GM19043 (cell line): ENCODE data around the gene DGKA.
A peak's percentile ranks its signal among the peaks of the same experiment; 100 is the strongest.
"Not testable (repeated sequence)": the region's sequence is repeated elsewhere in the genome, so short reads cannot be mapped to it uniquely, and the experiment has no call there.

Experiments used
- ATAC-seq: cut with Tn5 transposase; IDR thresholded peaks from one replicate; pipeline ENCODE4 v1.9.1; 2021; ENCODE audit warnings: low read depth; ENCODE audit not compliant: unreplicated experiment

DGKA gene

DNA sequence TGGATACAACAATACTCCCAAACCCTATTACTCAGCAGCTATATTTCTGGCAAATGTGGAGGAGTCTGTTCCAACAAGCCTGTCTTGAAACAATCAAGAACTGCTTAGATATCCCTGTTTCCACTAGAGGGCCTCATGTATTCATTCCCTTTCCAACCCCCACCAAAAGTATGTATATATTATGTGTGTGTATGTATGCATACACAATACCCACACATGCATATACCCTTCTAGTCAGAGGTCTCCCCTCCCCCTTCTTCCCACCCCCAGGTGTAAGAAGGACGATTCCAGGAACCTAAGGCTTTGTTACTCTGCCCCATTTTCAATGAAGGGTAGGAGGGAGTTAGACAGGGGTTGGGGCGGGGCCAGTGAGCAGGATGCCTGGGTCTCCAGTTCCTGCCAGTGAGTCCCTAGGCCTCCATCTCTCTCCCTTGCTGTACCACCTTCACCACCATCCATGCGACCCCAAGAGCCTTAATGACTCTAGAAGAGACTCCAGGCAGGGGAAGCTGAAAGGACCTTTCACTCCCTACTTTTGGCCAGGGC is at the start of gene DGKA:
Gene DGKA (plus strand): TSS at position 392 of the 546 bp plus-strand sequence. CDS start 5,342 bp downstream, outside the sequence.
- no peak for ATAC-seq

DNA sequence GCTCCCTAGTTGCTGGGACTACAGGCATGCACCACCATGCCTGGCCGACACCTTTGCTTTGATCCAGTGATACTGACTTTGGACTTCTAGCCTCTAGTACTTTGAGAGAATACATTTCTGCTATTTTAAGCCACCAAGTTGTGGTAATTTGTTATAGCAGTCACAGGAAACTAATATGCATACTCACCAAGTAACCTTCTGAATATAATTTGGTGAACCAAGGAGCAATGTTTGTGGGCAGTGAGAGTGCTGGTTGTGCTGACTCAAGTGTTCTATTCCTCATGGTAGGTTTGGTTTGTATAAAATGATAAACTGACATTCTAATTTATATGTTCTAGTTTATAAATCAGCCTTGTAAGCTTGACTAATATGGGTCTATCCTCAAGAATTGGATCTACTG is 45.8 kb upstream of the DGKA start:
- ATAC-seq: no peak

DNA sequence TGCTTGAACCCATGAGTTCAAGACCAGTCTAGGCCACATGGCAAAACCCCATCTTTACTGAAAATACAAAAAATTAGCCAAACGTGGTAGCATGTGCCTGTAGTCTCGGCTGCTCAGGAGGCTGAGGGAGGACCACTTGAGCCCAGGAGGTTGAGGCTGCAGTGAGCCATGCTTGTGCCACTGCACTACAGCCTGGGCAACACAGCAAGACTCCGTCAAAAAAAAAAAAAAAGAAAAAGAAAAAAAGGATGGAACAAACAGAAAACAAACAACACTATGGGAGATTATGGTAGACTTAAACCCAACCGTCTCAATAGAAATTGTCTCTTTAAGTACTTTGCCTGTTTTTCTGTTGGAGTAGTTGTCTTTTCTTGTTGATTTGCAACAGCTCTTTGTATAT is 39.7 kb upstream of the DGKA start:
- no peak for ATAC-seq

DNA sequence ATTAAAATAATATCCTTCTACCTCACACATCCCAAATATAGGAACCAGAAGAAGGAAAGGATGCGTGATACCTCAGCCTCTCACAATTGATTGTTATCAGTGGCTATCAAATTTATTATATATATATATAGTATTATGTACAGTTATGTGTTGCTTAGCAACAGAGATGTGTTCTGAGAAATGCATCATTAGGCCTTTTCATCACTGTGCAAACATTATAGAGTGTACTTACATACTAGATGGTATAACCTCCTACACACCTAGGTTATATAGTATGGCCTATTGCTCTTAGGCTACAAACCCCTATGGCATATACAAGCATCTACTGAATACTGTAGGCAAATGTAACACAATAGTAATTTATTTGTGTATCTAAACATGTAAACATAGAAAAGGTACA is 37.2 kb upstream of the DGKA start:
- ATAC-seq: no peak

DNA sequence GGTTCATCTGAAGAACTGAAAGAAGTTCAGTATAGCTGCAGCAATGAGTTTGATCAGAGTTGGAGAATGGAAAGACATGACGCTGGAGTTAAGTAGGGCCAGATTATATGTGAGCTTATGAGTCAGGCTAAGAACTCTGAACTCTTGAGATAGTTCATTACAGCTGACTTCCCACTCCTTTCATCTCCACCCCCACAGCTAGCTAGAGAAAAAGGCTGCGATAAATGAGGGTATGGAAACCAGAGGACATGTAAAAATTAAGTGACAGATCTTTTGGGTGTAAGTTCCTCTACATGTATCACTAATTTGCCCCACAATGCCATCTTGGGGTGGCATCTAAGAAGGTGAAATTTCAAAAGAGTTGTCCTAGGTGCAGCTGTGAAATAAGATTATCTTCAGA is 31.9 kb upstream of the DGKA start:
- ATAC-seq: no peak

DNA sequence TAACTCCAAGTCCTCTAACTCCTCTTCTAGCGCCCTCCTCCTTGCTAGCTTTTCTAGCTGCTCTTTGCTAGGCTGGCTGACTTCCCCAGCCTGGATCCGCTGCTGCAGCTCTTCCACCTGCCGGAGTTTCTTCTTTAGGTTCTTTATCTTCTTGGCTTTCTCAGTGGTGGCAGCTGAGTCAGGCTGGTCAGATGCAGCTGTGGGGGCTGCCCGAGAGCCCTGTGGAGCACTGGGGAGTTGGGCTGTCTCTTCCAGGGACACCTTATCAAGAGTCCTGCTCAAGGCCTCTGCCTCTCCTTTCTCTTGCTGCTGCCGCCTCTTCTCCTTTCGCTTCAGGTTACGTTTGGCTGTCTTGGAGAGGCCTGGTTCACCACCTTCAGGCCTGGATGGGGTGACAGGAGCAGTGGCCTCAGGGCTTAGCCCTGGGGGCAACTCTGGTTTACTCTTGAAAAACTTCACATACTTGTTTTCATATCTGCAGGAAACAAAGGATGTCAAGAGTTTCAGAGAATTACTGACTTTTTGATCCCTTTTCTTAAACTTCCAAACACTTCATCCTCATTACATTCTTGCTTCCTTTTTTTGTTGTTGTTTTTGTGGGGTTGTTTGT is 29.0 kb upstream of the DGKA start:
- no peak for ATAC-seq

DNA sequence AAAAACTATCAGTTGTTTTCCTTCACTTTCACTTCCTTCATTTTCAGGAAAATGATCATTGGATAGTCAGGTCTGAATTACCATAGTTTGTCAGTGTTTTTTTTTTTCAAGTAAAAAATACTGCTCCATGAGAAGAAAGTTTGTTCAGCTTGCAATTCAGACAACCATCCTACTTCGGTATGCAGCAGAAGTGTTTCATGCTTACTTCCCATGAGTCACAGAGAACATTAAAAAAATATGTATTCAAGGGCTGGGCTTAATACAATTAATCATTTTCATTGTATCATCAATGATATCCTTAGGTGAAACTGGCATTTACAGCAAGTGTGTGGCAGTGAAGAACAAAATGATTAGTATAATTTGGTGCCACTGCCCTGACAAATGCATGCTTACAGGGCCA is 24.9 kb upstream of the DGKA start:
- ATAC-seq: no peak

DNA sequence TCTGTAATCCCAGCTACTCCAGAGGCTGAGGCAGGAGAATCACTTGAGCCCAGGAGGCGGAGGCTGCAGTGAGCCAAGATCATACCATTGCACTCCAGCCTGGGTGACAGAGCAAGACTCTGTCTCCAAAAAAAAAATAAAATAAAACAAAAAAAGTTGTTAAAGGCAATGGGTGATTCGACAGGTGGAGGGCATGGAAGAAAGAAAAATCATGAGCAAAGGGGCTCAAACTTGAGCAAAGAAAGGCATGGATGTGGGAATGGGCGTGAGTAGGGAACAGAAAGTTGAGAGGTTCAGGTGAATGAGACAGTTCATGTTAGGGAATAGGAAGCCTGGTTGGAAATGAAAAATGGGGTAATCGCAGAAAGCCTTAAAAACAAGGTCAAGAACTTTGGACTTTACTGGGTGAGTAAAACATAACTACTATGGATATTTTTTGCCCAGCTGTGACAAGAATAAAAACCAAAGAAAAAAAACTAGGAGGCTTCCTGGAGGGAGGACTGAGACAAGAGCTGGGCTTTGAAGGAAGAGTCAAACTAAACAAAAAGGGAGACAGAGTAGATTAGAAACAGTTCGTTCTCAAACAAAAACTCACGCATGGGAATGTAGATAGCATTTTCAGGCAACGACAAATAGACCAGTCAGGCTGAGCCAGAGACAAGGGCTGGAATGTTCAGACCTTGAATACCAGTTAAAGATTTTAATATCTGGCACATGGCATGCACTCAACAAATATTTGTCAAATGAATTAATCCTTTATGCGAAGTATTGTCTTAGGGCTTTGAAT is 22.0 kb upstream of the DGKA start:
- ATAC-seq: no peak

DNA sequence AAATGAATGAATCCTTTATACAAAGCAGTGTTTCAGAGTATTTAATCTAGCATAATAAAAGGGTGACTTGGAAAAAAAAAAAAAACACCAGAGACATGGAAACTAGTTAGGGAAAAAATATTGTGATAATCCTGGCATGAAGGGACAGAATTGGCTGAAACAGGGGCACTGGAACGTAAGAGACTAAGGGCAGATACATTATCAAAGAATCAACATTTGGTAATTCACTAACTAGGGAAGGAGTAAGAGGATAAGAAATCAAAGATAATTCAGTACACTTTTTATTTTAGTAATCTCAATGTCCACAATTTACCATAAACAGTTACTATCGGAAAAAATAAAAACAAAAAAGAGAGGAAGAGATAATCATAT is 21.5 kb upstream of the DGKA start:
- no peak for ATAC-seq

DNA sequence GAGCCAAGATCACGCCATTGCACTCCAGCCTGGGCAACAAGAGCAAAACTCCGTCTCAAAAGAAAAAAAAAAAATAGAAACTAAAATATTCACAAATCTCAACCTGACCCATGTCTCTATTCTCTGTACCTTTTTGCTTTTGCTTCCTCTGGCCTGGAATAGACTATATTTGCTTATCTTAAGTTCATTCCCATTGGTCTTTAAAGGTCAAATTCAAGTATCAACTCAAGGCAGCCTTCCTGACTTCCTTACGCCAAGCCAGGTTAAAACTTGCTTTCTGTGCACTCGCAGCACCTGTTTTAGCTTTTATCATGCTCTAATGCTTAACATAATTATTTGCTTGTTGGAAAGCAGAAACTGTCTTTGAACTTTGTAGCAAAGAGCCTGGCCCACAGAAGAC is 18.1 kb upstream of the DGKA start:
- no peak for ATAC-seq

DNA sequence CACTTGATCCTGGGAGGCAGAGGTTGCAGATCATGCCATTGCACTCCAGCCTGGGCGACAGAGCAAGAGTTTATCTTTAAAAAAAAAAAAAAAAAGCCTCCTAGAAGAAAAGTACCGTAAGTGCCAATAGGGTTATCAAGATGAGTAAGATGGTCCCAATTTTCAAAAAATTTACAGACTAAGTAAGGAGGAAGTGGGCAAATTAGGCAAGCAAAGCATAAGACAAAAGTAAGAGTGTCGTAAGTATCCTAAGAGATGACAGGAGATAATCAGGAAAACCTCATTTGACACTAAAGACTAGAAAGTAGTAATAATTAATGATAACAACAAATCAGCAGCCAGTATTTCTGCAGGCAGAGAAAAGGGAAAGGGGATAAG is 15.5 kb upstream of the DGKA start:
- no peak for ATAC-seq

DNA sequence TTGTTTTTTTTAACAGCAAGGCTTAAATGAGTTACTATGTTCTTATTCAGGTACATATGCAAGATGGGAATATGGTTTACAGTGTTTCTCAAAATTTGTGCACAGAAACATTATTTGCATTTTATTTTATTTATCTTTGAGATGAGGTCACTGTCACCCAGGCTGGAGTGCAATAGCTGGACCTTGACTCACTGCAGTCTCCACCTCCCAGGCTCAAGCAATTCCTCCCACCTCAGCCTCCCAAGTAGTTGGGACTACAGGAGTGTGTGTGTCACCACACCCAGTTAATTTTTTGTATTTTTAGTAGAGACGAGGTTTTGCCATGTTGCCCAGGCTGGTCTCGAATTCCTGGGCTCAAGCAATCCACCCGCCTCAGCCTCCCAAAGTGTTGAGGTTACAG is 11.9 kb upstream of the DGKA start:
- ATAC-seq: not testable (repeated sequence)

DNA sequence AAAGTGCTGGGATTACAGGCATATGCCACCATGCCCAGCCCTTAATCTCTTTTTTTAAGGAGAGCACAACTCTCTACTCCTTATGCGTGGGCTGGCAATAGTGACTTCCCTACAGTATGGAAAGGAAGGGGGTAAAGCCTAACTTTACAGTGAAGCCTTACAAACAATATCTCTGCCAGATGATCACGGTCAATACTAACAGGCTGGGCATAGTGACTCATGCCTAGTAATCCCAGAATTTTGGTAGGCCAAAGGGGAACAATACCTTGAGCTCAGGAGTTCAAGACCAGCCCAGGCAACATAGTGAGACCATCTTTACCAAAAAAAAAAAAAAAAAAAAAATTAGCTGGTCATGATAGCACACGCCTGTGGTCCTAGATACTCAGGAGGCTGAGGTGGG is 8.8 kb upstream of the DGKA start:
- no peak for ATAC-seq

DNA sequence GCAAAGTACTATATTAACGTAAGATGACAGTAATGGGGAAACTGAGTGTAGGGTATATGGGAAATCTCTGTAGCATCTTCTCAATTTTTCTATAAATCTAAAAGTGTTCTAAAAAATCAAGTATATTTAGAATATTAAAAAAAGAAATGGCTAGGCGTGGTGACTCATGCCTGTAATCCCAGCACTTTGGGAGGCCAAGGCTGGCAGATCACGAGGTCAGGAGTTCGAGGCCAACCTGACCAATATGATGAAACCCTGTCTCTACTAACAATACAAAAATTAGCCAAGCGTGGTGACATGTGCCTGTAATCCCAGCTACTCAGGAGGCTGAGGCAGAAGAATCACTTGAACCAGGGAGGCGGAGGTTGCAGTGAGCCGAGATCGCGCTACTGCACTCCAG is 7.3 kb upstream of the DGKA start:
- ATAC-seq: not testable (repeated sequence)

DNA sequence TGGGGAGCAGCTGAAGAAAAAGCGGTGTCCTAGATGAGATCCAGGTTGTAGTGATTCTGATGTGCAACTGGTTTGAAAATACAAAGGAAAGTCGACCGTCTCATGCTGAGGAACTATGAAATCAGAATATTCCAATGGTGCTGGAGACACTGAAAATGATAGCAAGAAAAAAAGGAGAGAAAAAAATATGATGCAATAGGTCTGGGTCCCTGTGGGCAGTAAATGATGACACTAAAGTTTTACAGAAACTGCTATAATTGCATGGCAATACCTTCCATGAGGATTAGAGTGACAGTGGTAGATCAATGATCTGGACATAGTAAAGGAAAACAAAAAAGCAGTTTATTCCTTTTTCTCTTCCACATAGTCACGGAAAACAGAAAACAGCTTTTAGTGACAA is 5.6 kb upstream of the DGKA start:
- ATAC-seq: no peak

DNA sequence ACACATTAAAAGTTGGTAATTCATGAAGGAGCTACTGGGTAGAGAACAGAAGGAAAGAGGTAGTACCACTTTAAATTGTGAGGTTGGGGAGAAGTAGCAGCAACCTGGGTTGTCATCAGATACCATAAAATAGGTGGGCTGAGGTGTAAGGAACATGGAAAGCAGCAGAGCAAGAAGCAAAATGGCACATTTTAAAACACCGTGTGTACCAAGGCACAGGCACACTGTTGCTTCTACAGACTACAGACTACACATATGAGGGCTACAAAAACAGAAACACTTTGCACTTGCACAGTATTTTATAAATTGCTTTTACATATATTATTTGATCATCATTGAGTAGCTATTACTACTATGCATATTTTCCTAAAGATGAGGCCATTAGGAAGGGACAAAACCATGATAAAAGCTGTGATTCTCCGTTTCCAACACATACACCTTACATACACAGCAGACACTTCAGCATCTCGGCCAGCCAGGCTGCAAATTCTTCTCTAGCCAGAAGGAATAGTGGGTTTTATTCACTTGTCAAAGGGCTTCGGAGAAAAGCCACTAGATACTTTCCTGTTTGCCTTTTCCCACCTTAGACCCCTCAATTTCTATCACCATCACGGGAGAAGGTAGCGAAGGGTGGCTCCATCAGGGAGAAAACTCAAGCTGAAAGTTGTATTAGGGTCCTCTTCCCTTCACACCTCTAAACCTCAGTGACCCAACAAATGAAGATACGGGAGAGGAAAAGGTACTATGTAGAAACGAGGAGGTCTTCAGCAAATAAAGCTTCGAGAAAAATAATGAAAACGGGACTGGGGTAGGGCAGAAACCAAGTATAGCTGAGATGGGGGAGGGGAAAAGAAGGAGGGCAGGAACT is 4.9 kb upstream of the DGKA start:
- ATAC-seq: no peak

DNA sequence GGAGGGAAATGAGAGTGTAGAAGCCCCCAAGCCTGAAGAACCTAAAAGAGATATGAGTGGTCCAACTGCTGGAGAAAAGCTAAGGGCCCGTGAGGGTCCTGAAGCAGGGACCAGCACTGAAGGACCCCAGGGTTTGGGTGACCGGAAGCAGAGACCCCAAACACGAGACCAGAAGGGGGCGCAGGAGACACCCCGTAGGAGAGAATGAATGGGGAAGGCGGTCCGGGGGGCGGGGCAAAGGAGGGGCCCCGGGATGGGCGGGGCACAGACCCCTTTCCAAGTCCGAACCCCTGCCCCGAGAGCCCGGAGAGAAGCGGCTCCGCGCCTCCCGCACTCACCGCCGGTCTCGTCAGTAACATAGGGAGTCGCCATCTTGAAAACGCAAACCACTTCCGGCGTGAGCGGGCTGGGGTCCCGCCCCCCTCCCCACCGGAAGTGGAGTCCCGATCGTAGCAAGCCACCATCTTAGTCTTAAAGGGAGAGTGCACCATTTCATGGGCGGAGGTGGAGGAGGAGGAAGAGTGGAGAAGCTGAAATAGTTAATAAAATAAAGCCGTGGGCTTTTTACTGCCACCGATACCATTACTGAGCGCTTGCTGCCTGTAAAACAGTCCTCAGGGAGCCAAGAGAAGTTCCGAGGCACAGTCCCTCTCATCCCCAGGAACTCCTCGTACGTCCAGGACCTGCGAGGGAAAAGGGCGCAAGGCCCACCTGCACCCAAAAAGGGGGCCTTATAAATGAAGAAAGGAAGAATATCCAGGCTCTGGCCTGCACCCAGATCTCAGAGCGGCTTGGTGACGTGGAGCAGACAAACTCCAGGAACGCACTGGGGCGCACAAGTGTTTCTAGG is 4.0 kb upstream of the DGKA start:
- peak; percentile 35 for ATAC-seq

DNA sequence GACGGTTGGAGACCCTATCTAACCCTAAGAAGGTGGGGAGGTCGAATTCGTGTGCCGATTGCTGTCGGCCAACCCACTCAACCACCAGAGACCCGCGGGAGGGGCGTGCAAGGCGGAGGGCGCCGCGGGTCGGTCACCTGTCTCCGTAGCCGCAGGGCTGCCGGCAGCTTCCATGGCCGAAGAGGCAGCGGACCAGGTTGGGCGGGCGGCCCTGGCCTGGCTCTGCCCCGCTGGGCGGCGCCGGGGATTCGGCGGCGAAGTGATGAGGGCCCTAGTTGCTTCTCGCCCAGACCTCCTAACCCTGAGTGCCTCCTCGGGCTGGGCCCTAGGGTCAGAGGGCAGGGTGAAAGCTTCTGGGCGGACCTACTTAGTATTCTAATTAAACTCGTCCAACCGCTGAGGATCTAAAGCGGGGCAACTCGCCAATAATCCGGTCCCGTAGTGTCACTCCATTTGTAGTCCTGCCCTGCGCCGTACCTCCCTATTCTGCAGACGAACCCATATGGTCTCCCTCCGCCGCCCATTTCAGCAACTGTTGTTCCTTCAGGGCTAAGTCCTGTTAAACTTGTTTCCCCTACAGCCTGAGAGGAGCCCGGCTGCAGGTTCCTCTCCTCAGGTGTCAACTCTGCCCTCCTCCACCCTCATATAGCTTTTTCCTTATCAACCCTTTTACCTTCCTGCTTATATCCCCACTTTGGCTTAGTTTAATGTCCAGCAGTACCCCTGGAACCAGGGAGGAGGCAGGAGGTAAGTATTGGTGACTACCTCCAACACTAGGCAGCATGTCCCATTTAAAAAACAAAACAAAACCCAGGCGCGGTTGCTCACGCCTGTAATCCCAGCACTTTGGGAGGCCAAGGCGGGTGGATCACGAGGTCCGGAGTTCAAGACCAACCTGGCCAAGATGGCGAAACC is 3.1 kb upstream of the DGKA start, which contains the start of gene PYM1:
Gene PYM1 (minus strand): TSS at position 307 of the 915 bp plus-strand sequence. CDS start 133 bp downstream, at position 174.
- peak; percentile 25 for ATAC-seq

DNA sequence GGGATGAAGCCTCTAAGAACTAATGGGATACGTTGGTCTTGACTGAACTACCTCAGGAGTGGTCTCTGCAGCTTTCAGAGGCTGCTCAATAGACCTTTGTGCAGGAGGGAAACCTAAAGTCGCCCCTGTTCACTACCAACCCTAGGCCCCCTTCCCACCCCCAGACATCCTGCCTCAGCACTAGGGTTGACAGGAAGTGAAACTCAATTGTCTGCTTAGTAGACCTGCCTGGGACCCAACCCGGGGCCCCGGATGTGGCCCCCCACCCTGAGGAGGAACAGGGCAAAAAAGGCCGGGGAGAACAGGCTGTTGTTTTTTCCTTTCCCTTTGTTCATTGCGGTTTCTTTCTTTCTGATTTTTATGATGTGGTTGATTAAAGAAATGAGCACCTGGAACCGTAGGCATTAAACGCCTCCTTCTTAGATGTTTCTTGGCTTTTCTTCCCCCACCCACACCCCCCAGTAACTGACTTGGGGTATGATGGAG is 1.6 kb upstream of the DGKA start:
- ATAC-seq: peak; percentile 38
